GM23338 (cell line): Measurements from ENCODE around the gene DMRTB1. TPM values are rescaled to one million over a fixed set of nuclear protein-coding genes. Genes with fewer than 3 reads are reported as not detected.

ENCODE experiments used
- ATAC-seq: fragments of 200-7000 bp; cut with Tn5 transposase; 3 replicates; pipeline ENCODE4 v1.9.1; 2020
- DNase-seq: peaks from one replicate; pipeline ENCODE4 v3.0.0-alpha.2; 2015; ENCODE audit warnings: low spot score
- H2AFZ ChIP-seq: fragments of 200-600 bp; sonication (generic); 2 replicates; pipeline ENCODE4 v1.8.0; 2016; ENCODE audit warnings: antibody characterized with exemption, mild to moderate bottlenecking, moderate library complexity
- H3F3A ChIP-seq: fragments of 200-600 bp; sonication (generic); replicated peaks from 2 replicates; pipeline ENCODE4 v1.8.0; 2017; ENCODE audit warnings: antibody characterized with exemption, mixed run types, low read depth
- H3K27ac ChIP-seq: fragments of 200-600 bp; sonication (generic); 2 replicates; pipeline ENCODE4 v1.6.1; 2016; ENCODE audit warnings: low read depth
- H3K27me3 ChIP-seq: fragments of 200-600 bp; sonication (generic); 2 replicates; pipeline ENCODE4 v1.8.0; 2016; ENCODE audit warnings: mild to moderate bottlenecking, mixed run types, moderate library complexity; ENCODE audit not compliant: insufficient read depth
- H3K36me3 ChIP-seq: fragments of 200-600 bp; sonication (generic); 2 replicates; pipeline ENCODE4 v1.8.0; 2016; ENCODE audit warnings: mild to moderate bottlenecking; ENCODE audit not compliant: insufficient read depth
- H3K4me1 ChIP-seq: fragments of 200-600 bp; sonication (generic); 2 replicates; pipeline ENCODE4 v1.8.0; 2016; ENCODE audit warnings: mild to moderate bottlenecking, moderate library complexity; ENCODE audit not compliant: insufficient read depth
- H3K4me2 ChIP-seq: fragments of 200-600 bp; sonication (generic); 2 replicates; pipeline ENCODE4 v1.7.1; 2017; ENCODE audit warnings: mixed run types
- H3K4me3 ChIP-seq: fragments of 200-600 bp; sonication (generic); 2 replicates; pipeline ENCODE4 v1.6.1; 2016; ENCODE audit warnings: mixed run types
- H3K79me2 ChIP-seq: fragments of 200-600 bp; sonication (generic); replicated peaks from 2 replicates; pipeline ENCODE4 v1.8.0; 2017; ENCODE audit warnings: mild to moderate bottlenecking; ENCODE audit not compliant: insufficient read depth
- H3K9me2 ChIP-seq: fragments of 200-600 bp; sonication (generic); 2 replicates; pipeline ENCODE4 v1.8.0; 2017; ENCODE audit not compliant: insufficient read depth
- H4K20me1 ChIP-seq: fragments of 200-600 bp; sonication (generic); replicated peaks from 2 replicates; pipeline ENCODE4 v1.8.0; 2017; ENCODE audit warnings: mild to moderate bottlenecking; ENCODE audit not compliant: insufficient read depth
- H3K27ac Mint-ChIP-seq: 2 replicates; pipeline ENCODE4 v1.8.0; 2020; ENCODE audit warnings: inconsistent platforms, mild to moderate bottlenecking, moderate library complexity, mixed read lengths
- H3K27me3 Mint-ChIP-seq: 3 replicates; pipeline ENCODE4 v1.8.0; 2022; ENCODE audit warnings: low read depth, mild to moderate bottlenecking, moderate library complexity, mixed read lengths, inconsistent platforms; ENCODE audit not compliant: insufficient read depth, poor library complexity
- H3K36me3 Mint-ChIP-seq: 3 replicates; pipeline ENCODE4 v1.8.0; 2021; ENCODE audit warnings: low read depth, mild to moderate bottlenecking, inconsistent platforms, moderate library complexity, mixed read lengths
- H3K4me1 Mint-ChIP-seq: 3 replicates; pipeline ENCODE4 v1.8.0; 2020; ENCODE audit warnings: mild to moderate bottlenecking, inconsistent platforms, mixed read lengths
- H3K4me3 Mint-ChIP-seq: 3 replicates; pipeline ENCODE4 v1.8.0; 2021; ENCODE audit warnings: moderate library complexity, mild to moderate bottlenecking, inconsistent platforms, mixed read lengths
- H3K9me3 Mint-ChIP-seq: 3 replicates; pipeline ENCODE4 v1.8.0; 2020; ENCODE audit warnings: moderate library complexity, mild to moderate bottlenecking, inconsistent platforms, mixed read lengths
- CREB1 ChIP-seq: fragments of 250-450 bp; sonication (Bioruptor Pico); IDR thresholded peaks from 2 replicates; pipeline ENCODE4 v1.5.0; 2020; ENCODE audit warnings: low read depth, mild to moderate bottlenecking, moderate library complexity
- CTCF ChIP-seq, 2 experiments: fragments of 200-600 bp in 1 of 2; sonication (generic) in 1 of 2; conservative IDR thresholded peaks; 2 replicates each; pipeline versions ENCODE4 v1.5.1 to v1.6.1; 2016 to 2017; ENCODE audit warnings: antibody characterized with exemption in 2 of 2, low read depth in 2 of 2, mild to moderate bottlenecking in 2 of 2, moderate library complexity in 1 of 2
- ETS1 ChIP-seq: IDR thresholded peaks from 2 replicates; pipeline ENCODE4 v1.6.1; 2016; ENCODE audit warnings: antibody characterized with exemption
- EZH2 ChIP-seq: fragments of 200-600 bp; sonication (generic); IDR thresholded peaks from one replicate; pipeline ENCODE4 v1.8.0; 2017; ENCODE audit warnings: antibody characterized with exemption, mild to moderate bottlenecking, low read depth; ENCODE audit not compliant: unreplicated experiment
- JUNB ChIP-seq: IDR thresholded peaks from one replicate; pipeline ENCODE4 v1.6.1; 2016; ENCODE audit warnings: antibody characterized with exemption; ENCODE audit not compliant: unreplicated experiment
- POLR2AphosphoS5 ChIP-seq: IDR thresholded peaks from 2 replicates; pipeline ENCODE4 v1.6.1; 2016; ENCODE audit warnings: antibody characterized with exemption, low read depth
- STAT1 ChIP-seq: IDR thresholded peaks from one replicate; pipeline ENCODE4 v1.6.1; 2016; ENCODE audit warnings: antibody characterized with exemption; ENCODE audit not compliant: unreplicated experiment
- ZNF114 ChIP-seq: fragments of 250-450 bp; sonication (Bioruptor Pico); IDR thresholded peaks from 2 replicates; pipeline ENCODE4 v1.5.0; 2020; ENCODE audit warnings: mild to moderate bottlenecking, moderate library complexity
- ZNF331 ChIP-seq: fragments of 250-450 bp; sonication (Bioruptor Pico); IDR thresholded peaks from 2 replicates; pipeline ENCODE4 v1.5.0; 2020; ENCODE audit warnings: low read depth, mild to moderate bottlenecking, moderate library complexity
- polyA plus RNA-seq: library from polyadenylated mRNA; unstranded; fragments of >200 nt; fragmentation: Nextera tagmentation; extraction: Ambion mirVana; gene quantifications from 2 replicates; pipeline ENCODE4 v1.2.1, GENCODE V29; 2016
- total RNA-seq: library from RNA; depleted of rRNA; stranded (reverse); fragments of >200 nt; shearing (Covaris generic); gene quantifications from 2 replicates; pipeline ENCODE4 v1.2.3, GENCODE V29; 2014

The DMRTB1 gene
- total and polyA plus RNA-seq, 2 experiments from 2014 or later = 0.27 to 1.2 TPM

- Histone ChIP-seq H3K36me3 (no peaks in the 10 kb centered on the region), H3K79me2 (no peaks in the 10 kb centered on the region), H3K27ac (no peak overlapping the region), H3K9me2 (no peaks in the 10 kb centered on the region), H3F3A (no peaks in the 10 kb centered on the region), H3K4me3 (no peak overlapping the region), H4K20me1 (no peaks in the 10 kb centered on the region), H2AFZ (no peak overlapping the region), H3K4me2 (no peak overlapping the region), H3K4me1 (peaks cover 5% of the 10 kb centered on the region; the same call in 1 of the 2 replicates), H3K27me3 (no peaks in the 10 kb centered on the region)
- Mint-ChIP-seq H3K4me1 (peaks cover 31% of the 10 kb centered on the region), H3K27ac (no peak overlapping the region), H3K36me3 (no peaks in the 10 kb centered on the region; the same call in 2 of the 3 replicates), H3K4me3 (no peak overlapping the region), H3K9me3 (no peaks in the 10 kb centered on the region; the same call in 2 of the 3 replicates), H3K27me3 (peaks cover 17% of the 10 kb centered on the region)
- TF ChIP-seq ETS1 = no peak
- TF ChIP-seq CREB1 (CRISPR knock-in tag) = no peak
- no peak for TF ChIP-seq POLR2AphosphoS5
- TF ChIP-seq EZH2 = no peak
- no peak for TF ChIP-seq CTCF (conservative IDR thresholded peaks at IDR 0.05; ENCODE audit: low read depth in 2 of 2)
- no peak for TF ChIP-seq ZNF331 (CRISPR knock-in tag)
- ATAC-seq = no peak
- no peak for DNase-seq
Observed at GRCh38 chr1:53504901-53505300, 45.7 kb downstream of the DMRTB1 start.

GRCh38 chr1:53505401-53505800 is 46.2 kb downstream of the DMRTB1 start:
- peaks cover 13% of the 10 kb centered on the region for H3K27me3 Mint-ChIP-seq
- H2AFZ ChIP-seq = no peak overlapping the region
- H3K4me1 Mint-ChIP-seq = peaks cover 29% of the 10 kb centered on the region
- H3K4me1 ChIP-seq = peaks cover 5% of the 10 kb centered on the region; the same call in 1 of the 2 replicates
- no peak overlapping the region for H3K4me3 ChIP-seq
- H3K27me3 ChIP-seq = no peaks in the 10 kb centered on the region
- H3K9me3 Mint-ChIP-seq = no peaks in the 10 kb centered on the region; the same call in 2 of the 3 replicates
- no peaks in the 10 kb centered on the region for H3K79me2 ChIP-seq
- H3K36me3 ChIP-seq = no peaks in the 10 kb centered on the region
- H3K4me2 ChIP-seq = no peak overlapping the region
- no peaks in the 10 kb centered on the region; the same call in 2 of the 3 replicates for H3K36me3 Mint-ChIP-seq
- H3K4me3 Mint-ChIP-seq = no peak overlapping the region
- ATAC-seq = no peak
- no peak for DNase-seq
- H3F3A ChIP-seq = no peaks in the 10 kb centered on the region
- no peak overlapping the region for H3K27ac ChIP-seq
- H4K20me1 ChIP-seq = no peaks in the 10 kb centered on the region
- no peak overlapping the region for H3K27ac Mint-ChIP-seq
- no peaks in the 10 kb centered on the region for H3K9me2 ChIP-seq
- no peak for TF ChIP-seq ETS1
- TF ChIP-seq ZNF114 (CRISPR knock-in tag) = no peak
- TF ChIP-seq JUNB = no peak
- TF ChIP-seq EZH2 = no peak
- no peak for TF ChIP-seq ZNF331 (CRISPR knock-in tag)
- TF ChIP-seq STAT1 = no peak
- TF ChIP-seq CTCF (conservative IDR thresholded peaks at IDR 0.05; ENCODE audit: low read depth in 2 of 2) = no peak
